GM12878 (cell line): ENCODE measurements around the gene IGF2BP2. TPM values are rescaled to one million over a fixed set of nuclear protein-coding genes. Genes with fewer than 3 reads are reported as not detected.

ENCODE experiments used
- ATAC-seq: fragments of 200-7000 bp; cut with Tn5 transposase; 3 replicates; pipeline ENCODE4 v1.9.1; 2020; ENCODE audit warnings: mild to moderate bottlenecking, moderate library complexity
- BruUV-seq: library from RNA; stranded (reverse); fragments of 400-500 nt; replicated peaks from 2 replicates; lab custom pipeline; 2021; lab: Mats Ljungman, UMichigan
- CTCF ChIA-PET: fragments of 300-600 bp; sonication (Branson Sonifier 250); formaldehyde crosslinking; extraction: SDS; loops from one replicate; lab custom pipeline; 2021; ENCODE audit warnings: inconsistent platforms; lab: Yijun Ruan, JAX
- POLR2A ChIA-PET: fragments of 350-600 bp; formaldehyde crosslinking; extraction: SDS; loops from one replicate; lab custom pipeline; 2021; ENCODE audit warnings: inconsistent platforms; lab: Charles Lee
- RAD21 ChIA-PET: fragments of 300-600 bp; sonication (Branson Sonifier 250); formaldehyde crosslinking; loops from one replicate; lab custom pipeline; 2023; ENCODE audit warnings: antibody characterized with exemption; ENCODE audit not compliant: unreplicated experiment; lab: Charles Lee
- SMC1A ChIA-PET: fragments of 300-600 bp; sonication (Branson Sonifier 250); formaldehyde crosslinking; loops from one replicate; lab custom pipeline; 2023; ENCODE audit not compliant: unreplicated experiment, uncharacterized antibody; lab: Charles Lee
- DNase-seq: peaks from one replicate; pipeline ENCODE4 v3.0.0-alpha.2; 2011; ENCODE audit warnings: low read depth, low spot score
- FAIRE-seq: peaks from 3 replicates; lab custom pipeline; 2011; peaks lifted over from hg19 to GRCh38; lab: Jason Lieb, UNC
- H2AFZ ChIP-seq: 2 replicates; pipeline ENCODE4 v1.6.0; 2011; ENCODE audit warnings: low read depth, low read length, control low read depth; ENCODE audit not compliant: control insufficient read depth
- H3K27ac ChIP-seq: 2 replicates; pipeline ENCODE4 v1.5.1; 2011; ENCODE audit warnings: control low read depth; ENCODE audit not compliant: control insufficient read depth, insufficient read depth
- H3K27me3 ChIP-seq, 2 experiments: replicated peaks in 1 of 2; 2 replicates each; pipeline versions ENCODE4 v1.6.0 to v1.6.1; 2011; ENCODE audit warnings: low read length in 1 of 2; ENCODE audit not compliant: control insufficient read depth in 2 of 2, insufficient read depth in 2 of 2
- H3K36me3 ChIP-seq, 2 experiments: 2 replicates each; pipeline ENCODE4 v1.5.1; 2011; ENCODE audit warnings: low read length in 1 of 2; ENCODE audit not compliant: control insufficient read depth in 2 of 2, insufficient read depth in 2 of 2
- H3K4me1 ChIP-seq: 2 replicates; pipeline ENCODE4 v1.6.1; 2011; ENCODE audit warnings: mild to moderate bottlenecking, low read length, moderate library complexity, mixed read lengths; ENCODE audit not compliant: control insufficient read depth, insufficient read depth
- H3K4me2 ChIP-seq: 2 replicates; pipeline ENCODE4 v1.6.0; 2011; ENCODE audit warnings: control low read depth; ENCODE audit not compliant: control insufficient read depth, insufficient read depth
- H3K4me3 ChIP-seq: fragments of 200-600 bp; sonication (generic); 2 replicates; pipeline ENCODE4 v1.5.1; 2016
- H3K79me2 ChIP-seq: 2 replicates; pipeline ENCODE4 v1.6.0; 2011; ENCODE audit warnings: low read length; ENCODE audit not compliant: control insufficient read depth, insufficient read depth
- H3K9ac ChIP-seq: 2 replicates; pipeline ENCODE4 v1.8.0; 2011; ENCODE audit warnings: low read length, control low read depth, mixed read lengths; ENCODE audit not compliant: control insufficient read depth, insufficient read depth
- H3K9me3 ChIP-seq: replicated peaks from 3 replicates; pipeline ENCODE4 v1.5.1; 2011; ENCODE audit warnings: mild to moderate bottlenecking, low read length; ENCODE audit not compliant: control insufficient read depth, insufficient read depth
- H4K20me1 ChIP-seq: 2 replicates; pipeline ENCODE4 v1.6.0; 2011; ENCODE audit not compliant: control insufficient read depth, insufficient read depth
- CBFB ChIP-seq: IDR thresholded peaks from 2 replicates; pipeline ENCODE4 v1.6.1; 2016; ENCODE audit warnings: antibody characterized with exemption, low read depth
- CHD1 ChIP-seq: IDR thresholded peaks from 2 replicates; pipeline ENCODE4 v1.6.1; 2012; ENCODE audit warnings: low read depth, low read length, improper control_type of control experiment
- CHD2 ChIP-seq: IDR thresholded peaks from 2 replicates; pipeline ENCODE4 v1.6.1; 2011; ENCODE audit warnings: low read depth, low read length, improper control_type of control experiment, borderline replicate concordance
- EZH2 ChIP-seq: IDR thresholded peaks from 2 replicates; pipeline ENCODE4 v1.6.1; 2012; ENCODE audit warnings: low read depth, mild to moderate bottlenecking, control low read depth, inconsistent platforms, low read length, borderline replicate concordance; ENCODE audit not compliant: control insufficient read depth
- MYB ChIP-seq: fragments of 150-350 bp; IDR thresholded peaks from 2 replicates; pipeline ENCODE4 v1.6.1; 2014; ENCODE audit warnings: mild to moderate bottlenecking, low read depth, low read length, borderline replicate concordance
- PAX5 ChIP-seq: IDR thresholded peaks from 2 replicates; pipeline ENCODE4 v1.6.1; 2011; ENCODE audit warnings: low read depth, low read length, borderline replicate concordance
- POLR2A ChIP-seq: IDR thresholded peaks from 2 replicates; pipeline ENCODE4 v1.6.1; 2011; ENCODE audit warnings: low read depth, mild to moderate bottlenecking, low read length
- WGBS: methylation state at CpG from one replicate; pipeline ENCODE4 v1.1.6; 2016; ENCODE audit warnings: low lambda C conversion rate; ENCODE audit not compliant: insufficient replicate concordance, insufficient coverage; ENCODE audit errors: missing lambda C conversion rate; 5-methylcytosine and 5-hydroxymethylcytosine counted together
- in situ Hi-C: fragments of 300-500 bp; cut with MboI; formaldehyde crosslinking; loops from 9 replicates; pipeline ENCODE4 v1.14.3; 2018; ENCODE audit warnings: mixed read lengths
- intact Hi-C: fragments of 100-400 bp; cut with micrococcal nuclease; formaldehyde crosslinking; loops from one replicate; pipeline ENCODE4 v1.14.2; 2022; ENCODE audit not compliant: unreplicated experiment
- polyA plus RNA-seq, 11 experiments: library from polyadenylated mRNA; depleted of rRNA in 4 of 11; unstranded in 6 of 11; stranded (reverse) in 5 of 11; fragments of >200 nt; fragmentation: Nextera tagmentation in 4 of 11; fragmentation: Illumina TruSeq in 1 of 11; extraction: Ambion mirVana in 4 of 11; extraction: Trizol in 1 of 11; gene quantifications; 1 replicate in 1 of 11; 2 replicates in 10 of 11; pipeline versions ENCODE4 v1.2.1 to v1.2.3, GENCODE V29; 2011 to 2016; ENCODE audit warnings: inconsistent platforms in 2 of 11, missing spikeins in 2 of 11, low read depth in 1 of 11
- total RNA-seq, 4 experiments: library from RNA; depleted of rRNA in 3 of 4; stranded (reverse); fragments of >200 nt in 3 of 4; fragmentation: Illumina TruSeq in 1 of 4; extraction: Trizol in 1 of 4; gene quantifications; 2 replicates each; pipeline versions ENCODE4 v1.2.1 to v1.2.3, GENCODE V29; 2013 to 2021
- TF ChIP-seq, protein P1 (sequence below): IDR thresholded peaks from 2 replicates; pipeline ENCODE4 v1.6.1; 2012; ENCODE audit warnings: low read depth, low read length, improper control_type of control experiment
- TF ChIP-seq, protein P2 (sequence below): fragments of 450-650 bp; formaldehyde crosslinking; IDR thresholded peaks from 2 replicates; pipeline ENCODE4 v1.4.0; 2022; ENCODE audit warnings: mild to moderate bottlenecking, moderate library complexity
- TF ChIP-seq, protein P3 (sequence below): fragments of 450-650 bp; IDR thresholded peaks from 2 replicates; pipeline ENCODE4 v1.6.1; 2017; ENCODE audit warnings: mild to moderate bottlenecking

Gene IGF2BP2
- total and polyA plus RNA-seq, 10 of the 15 experiments (the other 5 are each of a cell fraction or from before 2014, with no cell fraction given): 0.25 to 0.72 TPM; not detected in 8

DNA sequence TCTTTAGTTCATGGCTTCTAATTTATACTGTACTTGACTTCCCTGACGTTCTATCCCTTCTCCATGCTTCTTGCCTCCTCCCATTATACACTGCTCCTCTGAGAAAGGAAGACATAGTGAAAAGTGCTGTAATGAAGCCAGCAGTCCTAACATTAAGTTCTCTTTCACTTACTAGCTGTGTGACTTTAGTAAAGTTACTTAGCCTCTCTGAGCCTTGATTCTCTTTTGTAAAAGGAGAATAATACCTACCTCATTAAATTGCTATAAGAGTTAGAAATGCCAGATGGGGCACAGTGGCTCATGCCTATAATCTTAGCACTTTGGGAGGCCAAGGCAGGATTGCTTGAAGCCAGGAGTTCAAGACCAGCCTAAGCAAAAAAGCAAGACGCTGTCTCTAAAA, 18.8 kb upstream of the IGF2BP2 start:
- Histone ChIP-seq H3K4me2 (no peak overlapping the region), H3K79me2 (no peaks in the 10 kb centered on the region)
- DNase-seq (no peak), ATAC-seq (no peak)
- POLR2A ChIA-PET: no interaction called here
- TF ChIP-seq, protein P1, sequence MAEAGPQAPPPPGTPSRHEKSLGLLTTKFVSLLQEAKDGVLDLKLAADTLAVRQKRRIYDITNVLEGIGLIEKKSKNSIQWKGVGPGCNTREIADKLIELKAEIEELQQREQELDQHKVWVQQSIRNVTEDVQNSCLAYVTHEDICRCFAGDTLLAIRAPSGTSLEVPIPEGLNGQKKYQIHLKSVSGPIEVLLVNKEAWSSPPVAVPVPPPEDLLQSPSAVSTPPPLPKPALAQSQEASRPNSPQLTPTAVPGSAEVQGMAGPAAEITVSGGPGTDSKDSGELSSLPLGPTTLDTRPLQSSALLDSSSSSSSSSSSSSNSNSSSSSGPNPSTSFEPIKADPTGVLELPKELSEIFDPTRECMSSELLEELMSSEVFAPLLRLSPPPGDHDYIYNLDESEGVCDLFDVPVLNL: no peak
- TF ChIP-seq CHD2 (no peak), CHD1 (no peak), CBFB (no peak), MYB (no peak), PAX5 (no peak)
- TF ChIP-seq, all 136 proteins: peak for 0
- RAD21 ChIA-PET: no interaction called here
- SMC1A ChIA-PET: no interaction called here
- in situ Hi-C loops: no loop called here
- H3K9ac ChIP-seq: no peak overlapping the region
- H3K4me1 ChIP-seq: no peaks in the 10 kb centered on the region
- H3K9me3 ChIP-seq: no peaks in the 10 kb centered on the region
- CTCF ChIA-PET: no interaction called here
- no peaks in the 10 kb centered on the region; a peak in 1 of 4 replicates for H3K27me3 ChIP-seq
- no peaks in the 10 kb centered on the region for H4K20me1 ChIP-seq
- no TSS peak for BruUV-seq
- H2AFZ ChIP-seq: no peak overlapping the region
- H3K36me3 ChIP-seq: no peaks in the 10 kb centered on the region
- FAIRE-seq: no peak
- intact Hi-C loops: no loop called here
- no peak overlapping the region for H3K27ac ChIP-seq
- H3K4me3 ChIP-seq: no peak overlapping the region
- 49% methylated on average over 2 of the region's 2 CpGs for whole genome bisulfite sequencing

DNA sequence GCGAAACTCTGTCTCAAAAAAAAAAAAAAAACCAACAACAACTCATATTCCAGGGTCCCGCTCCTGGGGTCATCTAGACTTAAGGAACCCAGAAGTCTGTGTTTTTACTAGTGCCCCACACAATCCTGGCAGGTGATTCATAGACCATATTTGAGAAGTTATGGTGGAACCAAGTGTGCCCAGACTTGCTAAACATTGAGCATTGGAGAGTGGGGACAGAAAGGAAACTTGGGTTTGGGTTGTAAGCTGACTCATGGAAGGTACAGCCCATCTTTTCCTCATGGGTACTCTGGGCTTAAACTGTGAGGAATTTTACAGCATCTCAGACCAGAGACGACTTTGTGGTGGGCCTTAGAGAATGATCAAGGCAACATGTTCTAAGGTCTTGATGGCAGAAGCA, 18.3 kb upstream of the IGF2BP2 start:
- Histone ChIP-seq H3K4me2 (no peak overlapping the region), H3K4me1 (no peaks in the 10 kb centered on the region), H3K36me3 (no peaks in the 10 kb centered on the region), H4K20me1 (no peaks in the 10 kb centered on the region), H3K27me3 (no peaks in the 10 kb centered on the region; a peak in 1 of 4 replicates), H2AFZ (no peak overlapping the region), H3K9ac (no peak overlapping the region), H3K4me3 (no peak overlapping the region), H3K27ac (no peak overlapping the region), H3K79me2 (no peaks in the 10 kb centered on the region), H3K9me3 (no peaks in the 10 kb centered on the region)
- ChIA-PET CTCF (no interaction called here), SMC1A (no interaction called here), RAD21 (no interaction called here), POLR2A (no interaction called here)
- BruUV-seq: no TSS peak
- DNase-seq: no peak
- ATAC-seq: no peak
- in situ Hi-C loops (no loop called here), intact Hi-C loops (no loop called here)
- WGBS: 19% methylated on average over 3 of the region's 3 CpGs
- FAIRE-seq: no peak
- TF ChIP-seq, protein P2, sequence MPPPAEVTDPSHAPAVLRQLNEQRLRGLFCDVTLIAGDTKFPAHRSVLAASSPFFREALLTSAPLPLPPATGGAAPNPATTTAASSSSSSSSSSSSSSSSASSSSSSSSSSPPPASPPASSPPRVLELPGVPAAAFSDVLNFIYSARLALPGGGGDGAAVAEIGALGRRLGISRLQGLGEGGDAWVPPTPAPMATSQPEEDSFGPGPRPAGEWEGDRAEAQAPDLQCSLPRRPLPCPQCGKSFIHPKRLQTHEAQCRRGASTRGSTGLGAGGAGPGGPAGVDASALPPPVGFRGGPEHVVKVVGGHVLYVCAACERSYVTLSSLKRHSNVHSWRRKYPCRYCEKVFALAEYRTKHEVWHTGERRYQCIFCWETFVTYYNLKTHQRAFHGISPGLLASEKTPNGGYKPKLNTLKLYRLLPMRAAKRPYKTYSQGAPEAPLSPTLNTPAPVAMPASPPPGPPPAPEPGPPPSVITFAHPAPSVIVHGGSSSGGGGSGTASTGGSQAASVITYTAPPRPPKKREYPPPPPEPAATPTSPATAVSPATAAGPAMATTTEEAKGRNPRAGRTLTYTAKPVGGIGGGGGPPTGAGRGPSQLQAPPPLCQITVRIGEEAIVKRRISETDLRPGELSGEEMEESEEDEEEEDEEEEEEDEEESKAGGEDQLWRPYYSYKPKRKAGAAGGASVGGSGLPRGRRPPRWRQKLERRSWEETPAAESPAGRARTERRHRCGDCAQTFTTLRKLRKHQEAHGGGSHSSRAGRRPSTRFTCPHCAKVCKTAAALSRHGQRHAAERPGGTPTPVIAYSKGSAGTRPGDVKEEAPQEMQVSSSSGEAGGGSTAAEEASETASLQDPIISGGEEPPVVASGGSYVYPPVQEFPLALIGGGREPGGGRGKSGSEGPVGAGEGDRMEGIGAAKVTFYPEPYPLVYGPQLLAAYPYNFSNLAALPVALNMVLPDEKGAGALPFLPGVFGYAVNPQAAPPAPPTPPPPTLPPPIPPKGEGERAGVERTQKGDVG (CRISPR knock-in tag): no peak
- TF ChIP-seq, protein P3, sequence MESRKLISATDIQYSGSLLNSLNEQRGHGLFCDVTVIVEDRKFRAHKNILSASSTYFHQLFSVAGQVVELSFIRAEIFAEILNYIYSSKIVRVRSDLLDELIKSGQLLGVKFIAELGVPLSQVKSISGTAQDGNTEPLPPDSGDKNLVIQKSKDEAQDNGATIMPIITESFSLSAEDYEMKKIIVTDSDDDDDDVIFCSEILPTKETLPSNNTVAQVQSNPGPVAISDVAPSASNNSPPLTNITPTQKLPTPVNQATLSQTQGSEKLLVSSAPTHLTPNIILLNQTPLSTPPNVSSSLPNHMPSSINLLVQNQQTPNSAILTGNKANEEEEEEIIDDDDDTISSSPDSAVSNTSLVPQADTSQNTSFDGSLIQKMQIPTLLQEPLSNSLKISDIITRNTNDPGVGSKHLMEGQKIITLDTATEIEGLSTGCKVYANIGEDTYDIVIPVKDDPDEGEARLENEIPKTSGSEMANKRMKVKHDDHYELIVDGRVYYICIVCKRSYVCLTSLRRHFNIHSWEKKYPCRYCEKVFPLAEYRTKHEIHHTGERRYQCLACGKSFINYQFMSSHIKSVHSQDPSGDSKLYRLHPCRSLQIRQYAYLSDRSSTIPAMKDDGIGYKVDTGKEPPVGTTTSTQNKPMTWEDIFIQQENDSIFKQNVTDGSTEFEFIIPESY: no peak
- no peak for TF ChIP-seq POLR2A
- no peak for TF ChIP-seq EZH2
